Activated B cell treated with CpG ODN at 0.5 μM for 24 hours (primary cell): Measurements from ENCODE around the gene KIRREL3. TPM values are rescaled to one million over a fixed set of nuclear protein-coding genes. Genes with fewer than 3 reads are reported as not detected.
A peak's percentile ranks its signal among the peaks of the same experiment; 100 is the strongest.

Experiments
- ATAC-seq: fragments of 200-7000 bp; cut with Tn5 transposase; one replicate; pipeline ENCODE4 v1.10.0; 2021; ENCODE audit warnings: low read depth, mild to moderate bottlenecking, moderate library complexity
- CTCF ChIA-PET: fragments of 350-600 bp; sonication (Branson Sonifier 250); formaldehyde crosslinking; loops from one replicate; lab custom pipeline; 2021; ENCODE audit warnings: antibody characterized with exemption; lab: Charles Lee
- POLR2A ChIA-PET: fragments of 350-600 bp; sonication (Branson Sonifier 250); formaldehyde crosslinking; loops from one replicate; lab custom pipeline; 2021; ENCODE audit warnings: antibody characterized with exemption; lab: Charles Lee
- DNase-seq: peaks from one replicate; pipeline ENCODE4 v3.0.0; 2022
- H3K27ac Mint-ChIP-seq: one replicate; pipeline ENCODE4 v1.8.0; 2020; ENCODE audit warnings: mixed read lengths
- H3K27me3 Mint-ChIP-seq: one replicate; pipeline ENCODE4 v1.8.0; 2021; ENCODE audit warnings: mixed read lengths
- H3K36me3 Mint-ChIP-seq: one replicate; pipeline ENCODE4 v1.8.0; 2021; ENCODE audit warnings: low read depth, mixed read lengths
- H3K4me1 Mint-ChIP-seq: one replicate; pipeline ENCODE4 v1.8.0; 2021; ENCODE audit warnings: mixed read lengths
- H3K4me3 Mint-ChIP-seq: one replicate; pipeline ENCODE4 v1.8.0; 2020; ENCODE audit warnings: mild to moderate bottlenecking, mixed read lengths
- H3K9me3 Mint-ChIP-seq: one replicate; pipeline ENCODE4 v1.8.0; 2020; ENCODE audit warnings: mixed read lengths
- CTCF ChIP-seq: fragments of 200-600 bp; IDR thresholded peaks from one replicate; pipeline ENCODE4 v1.8.0; 2022; ENCODE audit warnings: antibody characterized with exemption, mild to moderate bottlenecking
- intact Hi-C: fragments of 100-400 bp; cut with micrococcal nuclease; formaldehyde crosslinking; loops from one replicate; pipeline ENCODE4 v1.15.1; 2024
- total RNA-seq: library from RNA; stranded (reverse); gene quantifications from 2 replicates; pipeline ENCODE4 v1.2.3, GENCODE V29; 2022

Gene KIRREL3
- total RNA-seq, 1 donor from 2014 or later: not detected

GRCh38 chr11:126465573-126466188, 534.9 kb downstream of the KIRREL3 start:
- H3K36me3 Mint-ChIP-seq: no peaks in the 10 kb centered on the region
- peak overlapping the region; percentile 41 for H3K27ac Mint-ChIP-seq
- ChIA-PET CTCF (interaction anchor here (0.6 to 2.7 kb wide), 2 partner anchors 15 to 18 kb away, joined by 3 to 21 read pairs; no protein-coding TSS in a partner anchor), POLR2A (no interaction called here)
- H3K4me1 Mint-ChIP-seq: peaks cover 40% of the 10 kb centered on the region
- H3K9me3 Mint-ChIP-seq: no peaks in the 10 kb centered on the region
- H3K27me3 Mint-ChIP-seq: peaks cover 2% of the 10 kb centered on the region
- no peak for DNase-seq
- TF ChIP-seq CTCF: no peak
- ATAC-seq: peak; percentile 63
- intact Hi-C loops: loop anchor here (2.0 kb wide), 1 partner anchor 45 kb away; no protein-coding TSS in a partner anchor
- peak overlapping the region; percentile 71 for H3K4me3 Mint-ChIP-seq

DNA sequence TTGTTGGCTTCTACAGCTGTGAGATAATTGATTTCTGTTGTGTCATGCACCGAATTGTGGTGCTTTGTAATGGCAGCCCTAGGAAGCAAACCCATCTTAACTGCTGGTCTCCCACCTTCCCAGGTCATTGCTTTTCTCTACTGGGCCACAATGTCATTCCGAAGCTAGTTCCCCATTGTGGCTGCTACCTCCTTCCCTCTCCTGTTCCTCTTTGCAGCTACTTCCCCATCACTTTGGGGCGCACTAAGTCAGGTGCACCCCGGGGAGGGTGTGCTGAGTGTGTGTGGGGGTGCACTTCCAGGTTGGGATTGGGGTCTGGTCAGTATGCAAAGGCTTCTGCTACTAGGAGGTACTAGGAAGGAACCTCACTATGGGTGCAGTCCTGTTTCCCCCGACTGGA, 535.8 kb downstream of the KIRREL3 start:
- no peak for DNase-seq
- ChIA-PET POLR2A (interaction anchor here (0.7 kb wide), 1 partner anchor 1586 kb away, joined by 3 read pairs; no protein-coding TSS in a partner anchor), CTCF (interaction anchor here (2.7 kb wide), 1 partner anchor 16 kb away, joined by 21 read pairs; no protein-coding TSS in a partner anchor)
- no peak for TF ChIP-seq CTCF
- H3K27me3 Mint-ChIP-seq: peaks cover 2% of the 10 kb centered on the region
- no peak for ATAC-seq
- no peaks in the 10 kb centered on the region for H3K9me3 Mint-ChIP-seq
- peaks cover 40% of the 10 kb centered on the region for H3K4me1 Mint-ChIP-seq
- H3K4me3 Mint-ChIP-seq: peak overlapping the region; percentile 71
- intact Hi-C loops: loop anchor here (2.0 kb wide), 1 partner anchor 44 kb away; no protein-coding TSS in a partner anchor
- no peak overlapping the region for H3K27ac Mint-ChIP-seq
- H3K36me3 Mint-ChIP-seq: no peaks in the 10 kb centered on the region

DNA sequence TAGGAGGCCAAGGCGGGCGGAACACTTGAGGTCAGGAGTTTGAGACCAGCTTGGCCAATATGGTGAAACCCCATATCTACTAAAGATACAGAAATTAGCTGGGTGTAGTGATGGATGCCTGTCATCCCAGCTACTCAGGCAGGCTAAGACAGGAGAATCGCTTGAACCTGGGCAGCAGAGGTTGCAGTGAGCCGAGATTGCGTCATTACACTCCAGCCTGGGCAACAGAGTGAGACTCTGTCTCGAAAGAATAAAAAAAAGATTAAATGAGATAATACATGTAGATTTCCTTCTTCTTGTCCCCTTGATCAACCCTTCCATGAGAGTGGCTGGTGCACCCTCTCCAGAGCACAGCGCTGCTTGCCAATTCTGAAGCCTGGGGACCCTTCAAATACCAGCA, 538.1 kb downstream of the KIRREL3 start:
- Mint-ChIP-seq H3K27ac (no peak overlapping the region), H3K36me3 (no peaks in the 10 kb centered on the region), H3K4me3 (no peak overlapping the region), H3K4me1 (peaks cover 31% of the 10 kb centered on the region), H3K27me3 (peaks cover 6% of the 10 kb centered on the region), H3K9me3 (no peaks in the 10 kb centered on the region)
- ATAC-seq: no peak
- no peak for TF ChIP-seq CTCF
- intact Hi-C loops: no loop called here
- ChIA-PET POLR2A (no interaction called here), CTCF (interaction anchor here (1.2 kb wide), 1 partner anchor 18 kb away, joined by 7 read pairs; no protein-coding TSS in a partner anchor)
- no peak for DNase-seq

GRCh38 chr11:126461996-126462395, 538.6 kb downstream of the KIRREL3 start:
- Mint-ChIP-seq H3K27me3 (peaks cover 6% of the 10 kb centered on the region), H3K9me3 (no peaks in the 10 kb centered on the region), H3K4me3 (no peak overlapping the region), H3K27ac (no peak overlapping the region), H3K36me3 (no peaks in the 10 kb centered on the region), H3K4me1 (peaks cover 27% of the 10 kb centered on the region)
- POLR2A ChIA-PET: no interaction called here
- DNase-seq (no peak), ATAC-seq (no peak)
- CTCF ChIA-PET: interaction anchor here (1.2 kb wide), 1 partner anchor 19 kb away, joined by 7 read pairs; no protein-coding TSS in a partner anchor
- no peak for TF ChIP-seq CTCF
- intact Hi-C loops: no loop called here

DNA sequence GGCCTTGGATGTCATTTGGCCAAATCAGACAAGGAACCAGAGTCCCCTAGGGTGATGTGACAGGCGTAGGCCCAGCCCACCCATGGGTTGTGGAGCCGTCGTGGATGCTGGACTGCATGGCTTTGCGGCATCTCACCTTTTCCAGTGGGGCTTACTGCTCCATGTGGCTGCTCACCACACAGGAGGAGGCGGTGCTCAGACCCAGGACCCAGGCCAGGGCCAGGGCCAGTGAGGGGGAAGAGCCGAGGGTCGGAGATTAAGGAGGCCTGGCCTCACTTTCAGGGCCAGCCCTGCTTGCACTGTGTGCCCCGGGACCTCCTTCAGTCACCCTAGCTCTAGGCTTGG, 539.5 kb downstream of the KIRREL3 start:
- no peaks in the 10 kb centered on the region for H3K9me3 Mint-ChIP-seq
- H3K27ac Mint-ChIP-seq: no peak overlapping the region
- DNase-seq: no peak
- CTCF ChIA-PET: interaction anchor here (1.2 kb wide), 1 partner anchor 20 kb away, joined by 7 read pairs; no protein-coding TSS in a partner anchor
- no peak for ATAC-seq
- no peak overlapping the region for H3K4me3 Mint-ChIP-seq
- peaks cover 19% of the 10 kb centered on the region for H3K4me1 Mint-ChIP-seq
- H3K36me3 Mint-ChIP-seq: no peaks in the 10 kb centered on the region
- POLR2A ChIA-PET: no interaction called here
- no peak for TF ChIP-seq CTCF
- intact Hi-C loops: no loop called here
- H3K27me3 Mint-ChIP-seq: peaks cover 6% of the 10 kb centered on the region
